GM21381 (cell line): ENCODE data around the gene TECR.
"Not testable (repeated sequence)": the region's sequence is repeated elsewhere in the genome, so short reads cannot be mapped to it uniquely, and the experiment has no call there.

Experiments used
- ATAC-seq: cut with Tn5 transposase; IDR thresholded peaks from one replicate; pipeline ENCODE4 v1.9.1; 2021; ENCODE audit warnings: mild to moderate bottlenecking, moderate library complexity; ENCODE audit not compliant: unreplicated experiment

TECR gene

DNA sequence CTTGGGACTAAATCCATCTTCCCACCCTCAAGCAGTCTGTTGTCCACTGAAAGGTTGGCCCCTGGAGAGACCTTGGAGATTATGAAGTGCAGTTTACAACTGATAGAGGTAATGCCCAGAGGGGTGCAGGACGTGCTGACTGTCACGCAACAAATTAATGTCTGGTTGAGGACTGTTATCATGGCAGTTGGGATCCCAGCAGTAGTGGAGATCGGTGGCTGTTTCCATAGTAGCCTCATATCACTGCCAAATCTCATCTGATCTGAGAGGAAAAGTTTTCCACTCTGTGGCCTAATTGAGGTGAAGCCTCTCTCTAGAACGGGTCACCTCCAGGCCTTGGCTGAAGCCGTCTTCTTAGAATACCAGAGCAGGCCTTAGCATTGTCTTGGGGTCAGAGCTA is 4.1 kb downstream of the TECR start:
- no peak for ATAC-seq

DNA sequence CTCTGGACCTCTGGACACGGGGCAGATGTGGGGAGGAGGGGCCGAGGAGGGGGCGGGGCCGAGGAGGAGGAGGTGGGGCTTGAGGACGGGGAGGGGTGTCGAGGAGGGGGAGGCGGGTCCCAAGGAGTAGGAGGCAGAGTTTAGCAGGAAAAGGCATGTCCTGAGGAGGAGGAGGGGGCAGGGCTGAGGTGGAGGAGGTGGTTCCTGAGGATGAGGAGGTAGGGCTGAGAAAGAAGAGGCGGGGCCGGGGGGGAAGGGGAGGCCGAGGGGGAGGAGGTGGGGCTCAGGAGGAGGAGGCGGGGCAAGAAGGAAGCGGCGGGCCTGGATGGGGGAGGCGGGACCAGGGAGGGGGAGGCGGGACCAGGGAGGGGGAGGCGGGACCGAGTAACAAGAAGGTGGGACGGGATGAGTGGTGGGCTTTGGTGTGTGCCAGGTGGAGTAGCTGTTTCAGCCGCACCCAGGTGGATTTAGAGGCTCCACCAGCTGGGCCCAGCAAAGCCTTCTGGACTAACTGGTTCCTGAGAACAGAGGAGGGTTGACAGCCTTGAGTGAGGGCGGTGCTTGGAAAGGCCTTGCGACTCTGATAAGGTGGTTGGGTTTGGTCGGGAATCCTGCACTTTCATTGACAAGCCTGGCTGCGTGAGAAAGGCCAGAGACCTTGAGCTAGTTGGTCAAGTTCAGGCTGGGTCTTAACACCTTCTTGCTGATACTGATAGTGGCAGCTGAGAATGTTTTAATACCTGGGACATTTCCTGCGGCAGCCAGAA is 7.7 kb downstream of the TECR start:
- no peak for ATAC-seq

GRCh38 chr19:14540741-14541525 is 11.5 kb downstream of the TECR start:
- ATAC-seq, result no peak

DNA sequence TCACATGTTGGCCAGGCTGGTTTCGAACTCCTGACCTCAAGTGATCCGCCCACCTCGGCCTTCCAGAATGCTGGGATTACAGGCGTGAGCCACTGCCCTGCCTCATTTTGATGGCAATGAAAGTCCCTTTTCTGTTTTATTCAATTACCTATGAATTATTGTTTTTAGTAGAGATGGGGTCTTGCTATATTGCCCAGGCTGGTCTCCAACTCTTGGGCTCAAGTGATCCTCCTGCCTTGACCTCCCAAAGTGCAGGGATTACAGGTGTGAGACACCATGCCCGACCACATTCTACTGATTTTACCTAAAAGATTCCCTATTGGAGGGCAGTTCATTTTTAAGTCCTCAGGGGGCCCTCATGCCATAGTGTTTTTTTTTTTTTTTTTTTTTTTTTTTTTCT is 12.6 kb downstream of the TECR start:
- not testable (repeated sequence) for ATAC-seq

DNA sequence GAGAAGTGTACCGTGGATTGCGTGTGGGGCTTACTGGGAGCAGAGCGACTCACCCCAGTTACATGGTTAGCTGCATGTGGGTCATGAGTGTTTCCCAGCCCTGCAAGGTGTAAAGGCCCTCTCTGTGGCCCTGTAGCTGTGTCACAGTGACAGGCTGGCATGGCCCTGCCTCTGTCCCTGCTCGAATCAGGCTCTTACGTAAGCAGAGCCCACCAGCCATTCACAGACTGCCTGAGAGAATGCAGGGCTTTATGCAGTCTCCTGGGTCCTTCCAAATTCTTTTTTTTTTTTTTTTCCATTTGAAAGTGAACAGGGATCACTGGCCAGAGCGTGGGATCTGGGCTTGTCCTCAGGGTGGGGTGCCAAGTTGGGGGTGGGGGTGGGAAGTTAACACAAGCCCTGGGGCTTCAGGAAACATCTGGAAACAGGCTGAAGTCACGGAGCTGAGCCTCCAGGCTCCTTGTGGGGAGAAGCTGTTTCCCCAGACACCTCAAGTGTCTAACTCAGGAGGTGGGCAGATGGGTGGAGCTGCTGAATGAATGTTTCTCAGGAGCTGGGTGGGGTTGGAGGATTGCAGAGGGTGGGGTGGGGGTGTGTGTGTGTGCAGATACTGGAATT is 13.4 kb downstream of the TECR start:
- ATAC-seq, result no peak

DNA sequence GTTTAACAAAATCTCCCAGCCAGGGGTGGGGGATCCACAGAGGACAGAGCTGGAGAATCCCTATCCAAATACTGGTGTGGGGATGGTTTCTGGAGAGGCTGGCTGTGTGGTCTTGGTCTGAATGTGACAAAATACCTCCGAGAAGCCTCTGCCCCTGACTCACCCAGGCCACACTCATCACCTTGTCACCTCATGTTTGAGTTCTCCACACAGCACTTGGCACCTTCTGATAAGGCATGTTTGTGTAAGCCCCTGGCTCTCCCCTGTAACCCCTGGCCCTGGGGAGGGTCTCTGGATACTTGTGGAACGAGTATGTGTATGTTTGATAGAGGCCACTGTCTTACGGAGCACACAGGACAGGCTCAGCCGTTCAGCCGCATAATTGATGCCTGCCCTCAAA is 14.7 kb downstream of the TECR start:
- no peak for ATAC-seq

- ATAC-seq, result no peak
These were observed 15.8 kb downstream of the TECR start for GRCh38 chr19:14544977-14545715.

DNA sequence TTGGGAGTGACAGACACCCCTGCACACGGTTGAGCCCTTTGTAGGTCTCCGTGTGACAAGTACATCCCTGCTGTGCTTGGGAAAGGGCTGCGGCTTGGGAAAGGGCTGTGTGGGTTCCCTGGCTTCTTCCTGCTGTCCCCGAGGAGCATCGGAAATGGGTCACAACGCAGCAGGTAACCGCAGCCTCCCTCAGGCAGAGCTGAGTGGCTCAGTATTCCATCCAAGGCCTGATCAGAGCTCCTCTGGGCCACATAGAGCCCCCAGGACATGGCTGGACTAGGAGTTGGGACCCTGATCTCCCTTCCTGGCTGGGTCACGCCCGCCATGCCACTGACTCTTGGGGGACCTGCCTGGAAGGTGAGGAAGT is 16.3 kb downstream of the TECR start:
- no peak for ATAC-seq

DNA sequence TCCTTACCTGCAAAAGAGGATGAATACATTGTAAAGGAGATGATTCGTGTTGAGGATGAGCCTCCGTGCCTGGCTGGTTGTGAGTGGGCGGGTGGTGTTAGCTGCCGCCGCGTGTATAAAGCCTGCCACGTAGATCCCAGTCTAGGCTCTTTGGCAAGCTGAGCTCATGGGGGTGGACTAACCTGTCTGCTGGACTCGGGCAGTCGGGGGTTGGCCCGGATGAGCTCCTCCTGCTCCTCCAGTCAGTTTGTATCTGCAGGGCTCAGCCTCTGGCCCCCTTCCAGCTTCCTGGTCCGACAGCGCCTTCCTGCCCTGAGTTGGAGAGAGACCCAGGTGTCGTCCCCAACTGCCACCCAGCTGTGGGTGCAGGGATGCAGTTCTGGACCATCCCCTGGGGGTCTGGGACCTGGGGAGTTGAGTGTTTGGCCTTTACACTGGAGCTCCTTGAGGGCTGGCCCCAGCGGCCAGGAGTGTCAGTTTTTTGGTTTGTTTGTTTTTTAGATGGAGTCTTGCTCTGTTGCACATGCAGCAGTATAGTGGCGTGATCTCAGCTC is 20.9 kb downstream of the TECR start:
- ATAC-seq, result no peak

DNA sequence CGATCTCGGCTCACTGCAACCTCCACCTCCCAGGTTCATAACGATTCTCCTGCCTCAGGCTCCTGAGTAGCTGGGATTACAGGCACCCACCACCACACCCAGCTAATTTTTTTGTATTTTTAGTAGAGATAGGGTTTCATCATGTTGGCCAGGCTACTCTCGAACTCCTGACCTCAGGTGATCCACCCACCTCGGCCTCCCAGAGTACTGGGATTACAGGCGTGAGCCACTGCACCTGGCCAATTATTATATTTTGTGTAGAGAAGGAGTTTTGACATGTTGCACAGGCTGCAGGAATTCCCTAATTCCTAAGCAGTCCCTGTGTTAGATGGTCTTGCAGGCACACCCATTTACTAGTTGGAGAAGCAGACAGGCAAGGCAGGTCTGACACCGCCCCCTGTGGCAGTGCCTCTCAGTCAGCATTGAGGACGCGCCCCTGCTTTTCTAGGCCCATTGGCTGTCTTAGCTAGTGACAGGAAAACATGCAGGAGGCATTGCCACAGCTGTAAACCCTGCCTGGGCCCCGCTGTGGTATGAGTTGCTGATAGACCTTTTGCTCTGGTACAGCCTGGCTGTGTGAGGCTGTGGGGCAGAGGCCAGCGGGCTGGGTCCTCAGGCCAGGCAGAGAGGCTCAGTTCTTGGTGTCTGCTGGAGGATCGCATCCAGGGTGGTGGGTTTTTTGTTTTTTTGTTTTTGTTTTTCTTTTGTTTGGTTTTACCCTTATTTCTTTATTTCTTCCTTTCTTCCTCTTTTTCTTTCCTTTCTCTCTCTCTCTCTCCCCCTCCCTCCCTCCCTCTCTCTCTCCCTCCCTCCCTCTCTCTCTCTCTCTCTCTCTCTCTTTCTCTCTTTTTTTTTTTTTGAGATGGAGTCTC is 22.0 kb downstream of the TECR start:
- not testable (repeated sequence) for ATAC-seq

GRCh38 chr19:14552006-14552360 is 22.6 kb downstream of the TECR start:
- not testable (repeated sequence) for ATAC-seq

GRCh38 chr19:14553042-14553938 is 23.9 kb downstream of the TECR start:
- no peak for ATAC-seq

GRCh38 chr19:14553939-14554243 is 24.5 kb downstream of the TECR start:
- no peak for ATAC-seq

DNA sequence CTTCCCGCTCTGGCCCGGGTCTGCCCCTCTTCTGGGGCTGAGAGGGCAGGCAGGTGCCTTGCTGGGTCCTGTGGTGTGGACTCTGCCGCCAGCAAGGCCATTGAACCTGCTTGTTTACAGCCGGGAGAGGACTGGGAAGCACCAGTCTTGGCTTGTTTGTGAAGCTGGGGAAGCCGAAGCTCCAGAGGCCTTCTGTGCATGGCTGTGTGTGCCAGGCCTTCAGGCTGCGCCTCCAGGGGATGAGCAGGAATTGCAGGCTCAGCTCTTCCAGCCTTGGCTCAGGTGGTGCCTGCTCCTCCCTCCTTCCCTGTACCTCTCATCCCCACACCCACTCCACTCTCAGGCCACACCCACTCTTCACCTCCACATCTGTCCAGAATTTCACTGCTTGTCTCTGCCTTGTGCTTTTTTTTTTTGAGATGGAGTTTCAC is 25.0 kb downstream of the TECR start:
- no peak for ATAC-seq

GRCh38 chr19:14555918-14556661 is 26.7 kb downstream of the TECR start:
- ATAC-seq, result no peak

DNA sequence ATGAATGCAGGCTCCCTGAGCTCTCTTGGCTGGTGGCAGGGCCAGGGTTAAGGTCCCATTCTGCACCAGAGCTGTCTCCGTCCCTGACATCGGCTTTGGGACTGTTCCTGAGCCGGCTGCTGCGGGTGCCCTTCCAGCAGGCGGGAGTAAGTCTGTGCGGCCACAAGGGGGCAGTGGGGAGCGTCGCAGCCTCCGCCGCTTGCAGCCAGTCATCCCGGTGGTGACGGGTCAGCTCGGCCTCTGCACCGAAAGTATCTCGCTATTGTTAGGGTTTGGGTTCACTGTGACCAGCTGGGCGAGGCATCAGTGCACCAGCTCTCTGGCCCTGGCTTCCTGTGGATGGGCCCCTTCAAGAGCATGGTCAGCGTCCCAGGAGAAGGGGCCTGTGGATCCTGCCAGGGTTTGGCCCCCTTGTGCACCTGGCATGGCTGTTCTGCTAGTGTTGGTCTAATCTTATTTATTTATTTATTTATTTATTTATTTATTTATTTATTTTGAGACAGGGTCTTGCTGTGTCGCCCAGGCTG is 27.3 kb downstream of the TECR start:
- ATAC-seq, result peak; percentile 62

- no peak for ATAC-seq
These were observed 29.1 kb downstream of the TECR start for GRCh38 chr19:14558370-14559066.
